ENCODE data around the gene TMEM62.

DNA sequence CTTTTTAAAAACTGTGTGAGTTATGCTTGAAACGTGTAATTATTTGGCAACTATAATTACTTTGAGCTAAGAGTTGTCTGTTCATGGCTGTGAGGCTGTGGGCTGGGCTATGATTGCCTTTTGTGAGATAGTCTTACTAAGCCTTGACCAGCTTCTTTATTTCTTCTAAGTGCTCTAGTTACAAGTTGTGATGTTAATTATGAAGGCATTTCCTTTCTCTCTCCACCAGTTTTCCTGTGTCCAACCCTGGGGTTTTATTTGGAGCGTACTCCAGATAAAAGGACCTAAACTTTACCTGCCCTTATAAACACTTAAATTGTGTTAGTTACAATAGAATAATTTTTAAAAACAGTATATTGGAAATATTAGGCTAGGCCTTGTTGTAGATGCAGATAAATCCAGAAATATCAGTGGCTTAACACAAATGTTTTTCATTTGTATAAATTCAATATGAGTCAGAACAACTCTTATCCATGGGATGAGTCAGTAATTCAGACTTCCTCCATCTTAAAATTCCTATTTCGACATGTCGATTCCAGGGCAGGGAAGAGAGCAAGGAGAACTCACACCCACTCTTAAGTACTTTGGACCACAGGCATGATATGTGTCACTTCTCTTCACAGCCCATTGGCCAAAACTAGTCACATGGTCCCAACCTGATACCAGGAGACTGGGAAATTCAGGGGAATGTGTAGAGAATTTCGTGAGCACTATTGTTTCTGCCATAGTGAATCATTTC is 17.0 kb downstream of the TMEM62 start:
- TF ChIP-seq, protein P1, sequence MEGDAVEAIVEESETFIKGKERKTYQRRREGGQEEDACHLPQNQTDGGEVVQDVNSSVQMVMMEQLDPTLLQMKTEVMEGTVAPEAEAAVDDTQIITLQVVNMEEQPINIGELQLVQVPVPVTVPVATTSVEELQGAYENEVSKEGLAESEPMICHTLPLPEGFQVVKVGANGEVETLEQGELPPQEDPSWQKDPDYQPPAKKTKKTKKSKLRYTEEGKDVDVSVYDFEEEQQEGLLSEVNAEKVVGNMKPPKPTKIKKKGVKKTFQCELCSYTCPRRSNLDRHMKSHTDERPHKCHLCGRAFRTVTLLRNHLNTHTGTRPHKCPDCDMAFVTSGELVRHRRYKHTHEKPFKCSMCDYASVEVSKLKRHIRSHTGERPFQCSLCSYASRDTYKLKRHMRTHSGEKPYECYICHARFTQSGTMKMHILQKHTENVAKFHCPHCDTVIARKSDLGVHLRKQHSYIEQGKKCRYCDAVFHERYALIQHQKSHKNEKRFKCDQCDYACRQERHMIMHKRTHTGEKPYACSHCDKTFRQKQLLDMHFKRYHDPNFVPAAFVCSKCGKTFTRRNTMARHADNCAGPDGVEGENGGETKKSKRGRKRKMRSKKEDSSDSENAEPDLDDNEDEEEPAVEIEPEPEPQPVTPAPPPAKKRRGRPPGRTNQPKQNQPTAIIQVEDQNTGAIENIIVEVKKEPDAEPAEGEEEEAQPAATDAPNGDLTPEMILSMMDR (conservative IDR thresholded peaks at IDR 0.05), result no peak
- TF ChIP-seq EZH2 (IDR thresholded peaks at IDR 0.05; ENCODE audit: low read depth), result no peak

Measured in PC-9 (cell line).